HCT116 (cell line): ENCODE data around the gene TAF1D. TPM values are rescaled to one million over a fixed set of nuclear protein-coding genes. Genes with fewer than 3 reads are reported as not detected.
"Not testable (repeated sequence)": the region's sequence is repeated elsewhere in the genome, so short reads cannot be mapped to it uniquely, and the experiment has no call there.

Source experiments
- ATAC-seq: fragments of 200-7000 bp; cut with Tn5 transposase; 2 replicates; pipeline ENCODE4 v1.9.1; 2020; ENCODE audit warnings: mild to moderate bottlenecking, moderate library complexity
- BruUV-seq: library from RNA; stranded (reverse); fragments of 400-500 nt; replicated peaks from 2 replicates; lab custom pipeline; 2021; lab: Mats Ljungman, UMichigan
- CTCF ChIA-PET: fragments of 300-600 bp; sonication (Branson Sonifier 250); formaldehyde crosslinking; loops from one replicate; lab custom pipeline; 2021; ENCODE audit warnings: antibody characterized with exemption; lab: Charles Lee
- POLR2A ChIA-PET: fragments of 300-600, 350-600 bp; sonication (Branson Sonifier 250); formaldehyde crosslinking; loops from one replicate; lab custom pipeline; 2021; ENCODE audit warnings: antibody characterized with exemption; lab: Charles Lee
- RAD21 ChIA-PET, 2 experiments: fragments of 300-600 bp; sonication (Branson Sonifier 250); formaldehyde crosslinking; loops; one replicate each; lab custom pipeline; 2023; ENCODE audit warnings: low total read pairs in 2 of 2; ENCODE audit not compliant: uncharacterized antibody in 2 of 2, unreplicated experiment in 2 of 2, low non-redundant PET in 1 of 2; lab: Charles Lee
- DNase-seq: peaks from one replicate; pipeline ENCODE4 v3.0.0-alpha.2; 2010; ENCODE audit warnings: low read depth, low spot score
- H2AFZ ChIP-seq: fragments of 200-600 bp; shearing (Covaris generic), sonication (generic); 2 replicates; pipeline ENCODE4 v1.6.1; 2017; ENCODE audit warnings: low read depth, mixed run types, mixed read lengths, antibody characterized with exemption, low read length; ENCODE audit not compliant: poor library complexity, severe bottlenecking
- H3K27ac ChIP-seq: 2 replicates; pipeline ENCODE4 v1.5.1; 2012; ENCODE audit warnings: low read depth, low read length
- H3K27me3 ChIP-seq: fragments of 200-600 bp; sonication (generic); 2 replicates; pipeline ENCODE4 v1.6.1; 2016; ENCODE audit warnings: mixed run types, low read length, mixed read lengths; ENCODE audit not compliant: insufficient read depth
- H3K36me3 ChIP-seq, 2 experiments: fragments of 200-500 bp in 1 of 2; fragments of 200-600 bp in 1 of 2; sonication (Bioruptor generic) in 1 of 2; sonication (generic) in 1 of 2; 2 replicates each; pipeline versions ENCODE4 v1.5.1 to v1.6.1; 2014 to 2016; ENCODE audit warnings: low read length in 2 of 2, inconsistent platforms in 1 of 2, mixed read lengths in 1 of 2, mixed run types in 1 of 2; ENCODE audit not compliant: insufficient read depth in 2 of 2, control insufficient read depth in 1 of 2
- H3K4me1 ChIP-seq, 2 experiments: fragments of 200-600 bp in 1 of 2; sonication (generic) in 1 of 2; 2 replicates each; pipeline versions ENCODE4 v1.5.1 to v1.6.1; 2012 to 2017; ENCODE audit warnings: low read length in 2 of 2, inconsistent platforms in 1 of 2, mild to moderate bottlenecking in 1 of 2, mixed read lengths in 1 of 2, mixed run types in 1 of 2, moderate library complexity in 1 of 2; ENCODE audit not compliant: insufficient read depth in 2 of 2, control insufficient read depth in 1 of 2
- H3K4me2 ChIP-seq: fragments of 200-600 bp; sonication (generic); 2 replicates; pipeline ENCODE4 v1.6.1; 2017; ENCODE audit warnings: mixed run types, low read length, mixed read lengths
- H3K4me3 ChIP-seq, 2 experiments: fragments of 200-600 bp in 1 of 2; sonication (generic) in 1 of 2; replicated peaks in 1 of 2; 2 replicates each; pipeline ENCODE4 v1.5.1; 2011 to 2016; ENCODE audit warnings: low read length in 2 of 2, control low read depth in 1 of 2, low read depth in 1 of 2, mild to moderate bottlenecking in 1 of 2, mixed read lengths in 1 of 2, mixed run types in 1 of 2
- H3K79me2 ChIP-seq: fragments of 200-600 bp; sonication (generic); 2 replicates; pipeline ENCODE4 v1.6.1; 2017; ENCODE audit warnings: mild to moderate bottlenecking, mixed run types, low read length, moderate library complexity, mixed read lengths; ENCODE audit not compliant: insufficient read depth
- H3K9ac ChIP-seq: fragments of 200-600 bp; sonication (generic); 2 replicates; pipeline ENCODE4 v1.6.1; 2016; ENCODE audit warnings: low read length, mixed read lengths
- H3K9me2 ChIP-seq: fragments of 200-600 bp; sonication (generic), shearing (Covaris generic); 2 replicates; pipeline ENCODE4 v1.6.1; 2017; ENCODE audit warnings: mixed run types, mild to moderate bottlenecking, moderate library complexity; ENCODE audit not compliant: insufficient read depth
- H3K9me3 ChIP-seq, 2 experiments: fragments of 200-500 bp in 1 of 2; fragments of 200-600 bp in 1 of 2; sonication (Bioruptor generic) in 1 of 2; sonication (generic) in 1 of 2; 2 replicates each; pipeline ENCODE4 v1.6.1; 2014 to 2017; ENCODE audit warnings: low read length in 2 of 2, mixed read lengths in 2 of 2, inconsistent platforms in 1 of 2, low read depth in 1 of 2, mild to moderate bottlenecking in 1 of 2, mixed run types in 1 of 2, moderate library complexity in 1 of 2; ENCODE audit not compliant: control insufficient read depth in 1 of 2, insufficient read depth in 1 of 2
- H4K20me1 ChIP-seq: fragments of 200-600 bp; sonication (generic), shearing (Covaris generic); 2 replicates; pipeline ENCODE4 v1.6.1; 2017; ENCODE audit warnings: mixed run types, mild to moderate bottlenecking, moderate library complexity; ENCODE audit not compliant: insufficient read depth
- CEBPB ChIP-seq: IDR thresholded peaks from 2 replicates; pipeline ENCODE4 v1.6.1; 2012; ENCODE audit warnings: low read depth
- JUND ChIP-seq: IDR thresholded peaks from 2 replicates; pipeline ENCODE4 v1.6.1; 2012
- RAD21 ChIP-seq: IDR thresholded peaks from 2 replicates; pipeline ENCODE4 v1.6.1; 2012; ENCODE audit warnings: low read depth, mild to moderate bottlenecking
- SP1 ChIP-seq: IDR thresholded peaks from 2 replicates; pipeline ENCODE4 v1.6.1; 2012; ENCODE audit warnings: low read depth
- SRF ChIP-seq: IDR thresholded peaks from 2 replicates; pipeline ENCODE4 v1.6.1; 2012; ENCODE audit warnings: low read depth
- intact Hi-C: fragments of 100-400 bp; cut with micrococcal nuclease; formaldehyde crosslinking; loops from 2 replicates; pipeline ENCODE4 v1.10.0; 2022
- total RNA-seq: library from RNA; stranded (reverse); gene quantifications from one replicate; pipeline ENCODE4 v1.2.1, GENCODE V29; 2021; ENCODE audit not compliant: unreplicated experiment
- TF ChIP-seq, protein P1 (sequence below): IDR thresholded peaks from 2 replicates; pipeline ENCODE4 v1.6.1; 2012; ENCODE audit warnings: low read depth
- TF ChIP-seq, protein P2 (sequence below): IDR thresholded peaks from 2 replicates; pipeline ENCODE4 v1.6.1; 2012
- TF ChIP-seq, protein P3 (sequence below), 3 experiments: fragments of 200-600 bp in 1 of 3; sonication (generic) in 1 of 3; IDR thresholded peaks in 2 of 3; conservative IDR thresholded peaks in 1 of 3; 2 replicates each; pipeline ENCODE4 v1.5.1; 2012 to 2017; ENCODE audit warnings: low read depth in 2 of 3, low read length in 2 of 3, antibody characterized with exemption in 1 of 3, borderline replicate concordance in 1 of 3, control low read depth in 1 of 3, mild to moderate bottlenecking in 1 of 3, mixed read lengths in 1 of 3, mixed run types in 1 of 3, moderate library complexity in 1 of 3; ENCODE audit not compliant: insufficient read depth in 1 of 3

TAF1D gene
- total RNA-seq, 1 experiment from 2014 or later: 267 TPM

DNA sequence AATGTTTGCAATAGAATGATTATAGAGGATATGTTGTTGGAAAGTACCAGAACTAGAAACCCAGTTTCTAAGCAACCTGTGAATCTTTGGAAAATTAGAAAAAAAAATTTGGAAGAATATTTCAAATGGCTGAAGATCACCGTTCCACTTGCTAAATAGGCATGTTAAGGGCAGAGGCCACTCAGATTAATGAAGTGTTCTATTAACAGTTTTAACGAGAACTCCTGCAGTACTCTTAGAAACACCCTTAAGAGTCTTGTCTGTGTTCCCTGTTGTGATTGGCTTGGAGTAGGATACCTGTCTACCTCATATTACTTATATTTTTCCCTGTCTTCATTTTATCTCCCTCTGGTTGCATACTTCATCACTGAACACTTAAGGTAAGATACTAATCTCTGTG is 4.8 kb upstream of the TAF1D start:
- no peaks in the 10 kb centered on the region for H3K36me3 ChIP-seq
- H3K9me2 ChIP-seq: no peaks in the 10 kb centered on the region
- H3K27me3 ChIP-seq: no peaks in the 10 kb centered on the region
- H3K9ac ChIP-seq: no peak overlapping the region
- TF ChIP-seq, protein P1, sequence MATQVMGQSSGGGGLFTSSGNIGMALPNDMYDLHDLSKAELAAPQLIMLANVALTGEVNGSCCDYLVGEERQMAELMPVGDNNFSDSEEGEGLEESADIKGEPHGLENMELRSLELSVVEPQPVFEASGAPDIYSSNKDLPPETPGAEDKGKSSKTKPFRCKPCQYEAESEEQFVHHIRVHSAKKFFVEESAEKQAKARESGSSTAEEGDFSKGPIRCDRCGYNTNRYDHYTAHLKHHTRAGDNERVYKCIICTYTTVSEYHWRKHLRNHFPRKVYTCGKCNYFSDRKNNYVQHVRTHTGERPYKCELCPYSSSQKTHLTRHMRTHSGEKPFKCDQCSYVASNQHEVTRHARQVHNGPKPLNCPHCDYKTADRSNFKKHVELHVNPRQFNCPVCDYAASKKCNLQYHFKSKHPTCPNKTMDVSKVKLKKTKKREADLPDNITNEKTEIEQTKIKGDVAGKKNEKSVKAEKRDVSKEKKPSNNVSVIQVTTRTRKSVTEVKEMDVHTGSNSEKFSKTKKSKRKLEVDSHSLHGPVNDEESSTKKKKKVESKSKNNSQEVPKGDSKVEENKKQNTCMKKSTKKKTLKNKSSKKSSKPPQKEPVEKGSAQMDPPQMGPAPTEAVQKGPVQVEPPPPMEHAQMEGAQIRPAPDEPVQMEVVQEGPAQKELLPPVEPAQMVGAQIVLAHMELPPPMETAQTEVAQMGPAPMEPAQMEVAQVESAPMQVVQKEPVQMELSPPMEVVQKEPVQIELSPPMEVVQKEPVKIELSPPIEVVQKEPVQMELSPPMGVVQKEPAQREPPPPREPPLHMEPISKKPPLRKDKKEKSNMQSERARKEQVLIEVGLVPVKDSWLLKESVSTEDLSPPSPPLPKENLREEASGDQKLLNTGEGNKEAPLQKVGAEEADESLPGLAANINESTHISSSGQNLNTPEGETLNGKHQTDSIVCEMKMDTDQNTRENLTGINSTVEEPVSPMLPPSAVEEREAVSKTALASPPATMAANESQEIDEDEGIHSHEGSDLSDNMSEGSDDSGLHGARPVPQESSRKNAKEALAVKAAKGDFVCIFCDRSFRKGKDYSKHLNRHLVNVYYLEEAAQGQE: no peak
- no peak for TF ChIP-seq SRF
- TF ChIP-seq JUND: no peak
- no peak for TF ChIP-seq RAD21
- no peak for TF ChIP-seq SP1
- TF ChIP-seq, protein P2, sequence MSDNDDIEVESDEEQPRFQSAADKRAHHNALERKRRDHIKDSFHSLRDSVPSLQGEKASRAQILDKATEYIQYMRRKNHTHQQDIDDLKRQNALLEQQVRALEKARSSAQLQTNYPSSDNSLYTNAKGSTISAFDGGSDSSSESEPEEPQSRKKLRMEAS: no peak
- TF ChIP-seq, protein P3, sequence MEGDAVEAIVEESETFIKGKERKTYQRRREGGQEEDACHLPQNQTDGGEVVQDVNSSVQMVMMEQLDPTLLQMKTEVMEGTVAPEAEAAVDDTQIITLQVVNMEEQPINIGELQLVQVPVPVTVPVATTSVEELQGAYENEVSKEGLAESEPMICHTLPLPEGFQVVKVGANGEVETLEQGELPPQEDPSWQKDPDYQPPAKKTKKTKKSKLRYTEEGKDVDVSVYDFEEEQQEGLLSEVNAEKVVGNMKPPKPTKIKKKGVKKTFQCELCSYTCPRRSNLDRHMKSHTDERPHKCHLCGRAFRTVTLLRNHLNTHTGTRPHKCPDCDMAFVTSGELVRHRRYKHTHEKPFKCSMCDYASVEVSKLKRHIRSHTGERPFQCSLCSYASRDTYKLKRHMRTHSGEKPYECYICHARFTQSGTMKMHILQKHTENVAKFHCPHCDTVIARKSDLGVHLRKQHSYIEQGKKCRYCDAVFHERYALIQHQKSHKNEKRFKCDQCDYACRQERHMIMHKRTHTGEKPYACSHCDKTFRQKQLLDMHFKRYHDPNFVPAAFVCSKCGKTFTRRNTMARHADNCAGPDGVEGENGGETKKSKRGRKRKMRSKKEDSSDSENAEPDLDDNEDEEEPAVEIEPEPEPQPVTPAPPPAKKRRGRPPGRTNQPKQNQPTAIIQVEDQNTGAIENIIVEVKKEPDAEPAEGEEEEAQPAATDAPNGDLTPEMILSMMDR (IDR thresholded peaks at IDR 0.05 in 2 of 3, conservative IDR thresholded peaks at IDR 0.05 in 1 of 3; ENCODE audit: borderline replicate concordance in 1 of 3, insufficient read depth in 1 of 3, low read depth in 2 of 3, low read length in 2 of 3): no peak
- no peak for TF ChIP-seq CEBPB
- H3K4me1 ChIP-seq: peaks cover 2 to 5% of the 10 kb centered on the region in 2 experiments; a peak in 1 of 4 replicates
- no peak overlapping the region for H3K4me3 ChIP-seq
- no peak overlapping the region for H3K27ac ChIP-seq
- DNase-seq: no peak
- H4K20me1 ChIP-seq: no peaks in the 10 kb centered on the region
- intact Hi-C loops: no loop called here
- peaks cover 20% of the 10 kb centered on the region for H3K79me2 ChIP-seq
- ChIA-PET RAD21 (no interaction called here), POLR2A (no interaction called here), CTCF (no interaction called here)
- ATAC-seq: no peak
- H3K9me3 ChIP-seq: no peaks in the 10 kb centered on the region
- no TSS peak for BruUV-seq
- no peak overlapping the region for H3K4me2 ChIP-seq
- no peak overlapping the region for H2AFZ ChIP-seq

DNA sequence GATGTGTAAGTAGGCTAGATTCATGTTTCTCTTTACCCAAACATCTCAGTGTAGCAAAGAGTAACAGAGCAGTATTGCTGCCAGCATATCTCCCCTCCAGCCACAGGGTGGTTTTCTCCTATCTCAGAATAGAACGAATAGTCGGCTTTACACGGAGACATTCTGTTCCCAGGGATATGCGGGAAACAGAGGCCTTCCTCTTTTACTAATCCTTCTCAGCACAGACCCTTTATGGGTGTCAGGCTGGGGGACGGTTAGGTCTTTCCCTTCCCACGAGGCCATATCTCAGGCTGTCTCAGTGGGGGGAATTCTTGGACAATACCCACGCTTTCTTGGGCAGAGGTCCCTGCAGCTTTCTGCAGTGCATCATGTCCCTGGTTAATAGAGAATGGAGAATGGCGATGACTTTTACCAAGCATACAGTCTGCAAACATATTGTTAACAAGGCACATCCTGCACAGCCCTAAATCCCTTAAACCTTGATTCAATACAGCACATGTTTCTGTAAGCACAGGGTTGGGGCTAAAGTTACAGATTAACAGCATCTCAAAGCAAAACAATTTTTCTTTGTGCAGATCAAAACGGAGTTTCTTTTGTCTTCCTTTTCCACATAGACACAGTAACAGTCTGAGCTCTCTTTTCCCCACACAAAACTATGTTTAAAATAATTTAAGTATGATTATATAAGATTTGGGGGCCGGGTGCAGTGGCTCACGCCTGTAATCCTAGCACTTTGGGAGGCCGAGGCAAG is 3.9 kb upstream of the TAF1D start:
- not testable (repeated sequence) for H3K4me1 ChIP-seq, H3K4me2 ChIP-seq

More for the DNA sequence above, 3.9 kb upstream of the TAF1D start:
- H2AFZ ChIP-seq, BruUV-seq, POLR2A ChIA-PET, H3K27ac ChIP-seq, H4K20me1 ChIP-seq, ATAC-seq, DNase-seq, CTCF ChIA-PET, H3K9me3 ChIP-seq, H3K27me3 ChIP-seq, H3K9ac ChIP-seq, intact Hi-C loops, H3K4me3 ChIP-seq, RAD21 ChIA-PET, H3K36me3 ChIP-seq, H3K9me2 ChIP-seq: not testable (repeated sequence)
- H3K79me2 ChIP-seq: peaks cover 29% of the 10 kb centered on the region
